Left renal cortex interstitium (tissue), 4 donors: ENCODE measurements around the gene VAV2. TPM values are rescaled to one million over a fixed set of nuclear protein-coding genes. Genes with fewer than 3 reads are reported as not detected.

Experiments
- DNase-seq, 4 donors: peaks; one replicate each; pipeline ENCODE4 v3.0.0-alpha.2; 2013; ENCODE audit warnings: low read depth in 4 of 4, low spot score in 2 of 4, missing footprints in 1 of 4
- polyA plus RNA-seq, 4 donors: library from polyadenylated mRNA; unstranded; fragments of 120-200 nt; gene quantifications; one replicate each; pipeline ENCODE4 v1.2.1, GENCODE V29; 2013; ENCODE audit not compliant: insufficient read length in 4 of 4

The VAV2 gene
- polyA plus RNA-seq, result 10 to 100 TPM; 32.5 to 48.2 (median 38.4) TPM

GRCh38 chr9:133991964-133992779 is at the start of gene VAV2:
Gene VAV2, minus strand, starts transcription at chr9:133992324. Its CDS starts 46 bp downstream, at chr9:133992278.
- DNase-seq, result no peak

- DNase-seq, result no peak
These were observed 49.5 kb upstream of the VAV2 start for GRCh38 chr9:134041649-134041962.

- DNase-seq, result no peak
These were observed 48.9 kb upstream of the VAV2 start for GRCh38 chr9:134040781-134041648.

- DNase-seq, result no peak
These were observed 48.0 kb upstream of the VAV2 start for GRCh38 chr9:134040176-134040565.

- DNase-seq, result no peak
These were observed 47.5 kb upstream of the VAV2 start for GRCh38 chr9:134039386-134040175.

- DNase-seq, result no peak
These were observed 45.5 kb upstream of the VAV2 start for GRCh38 chr9:134037641-134038040.

- DNase-seq, result no peak
These were observed 44.0 kb upstream of the VAV2 start for GRCh38 chr9:134036130-134036529.

- no peak for DNase-seq
These were observed 43.2 kb upstream of the VAV2 start for GRCh38 chr9:134035041-134036039.

GRCh38 chr9:134034215-134035040 is 42.3 kb upstream of the VAV2 start:
- no peak for DNase-seq

GRCh38 chr9:134033516-134034214 is 41.5 kb upstream of the VAV2 start:
- DNase-seq, result no peak

- DNase-seq, result no peak
These were observed 40.5 kb upstream of the VAV2 start for GRCh38 chr9:134032456-134033222.

- DNase-seq, result no peak
These were observed 39.7 kb upstream of the VAV2 start for GRCh38 chr9:134031783-134032182.

GRCh38 chr9:134030821-134031470 is 38.8 kb upstream of the VAV2 start:
- DNase-seq, result no peak

GRCh38 chr9:134029248-134030226 is 37.4 kb upstream of the VAV2 start:
- DNase-seq, result no peak

GRCh38 chr9:134028575-134029247 is 36.6 kb upstream of the VAV2 start:
- no peak for DNase-seq
